ENCODE measurements around the gene NEK10. TPM values are rescaled to one million over a fixed set of nuclear protein-coding genes. Genes with fewer than 3 reads are reported as not detected.

Gene NEK10
- total RNA-seq, 1 donor from 2014 or later = 0.28 TPM

DNA sequence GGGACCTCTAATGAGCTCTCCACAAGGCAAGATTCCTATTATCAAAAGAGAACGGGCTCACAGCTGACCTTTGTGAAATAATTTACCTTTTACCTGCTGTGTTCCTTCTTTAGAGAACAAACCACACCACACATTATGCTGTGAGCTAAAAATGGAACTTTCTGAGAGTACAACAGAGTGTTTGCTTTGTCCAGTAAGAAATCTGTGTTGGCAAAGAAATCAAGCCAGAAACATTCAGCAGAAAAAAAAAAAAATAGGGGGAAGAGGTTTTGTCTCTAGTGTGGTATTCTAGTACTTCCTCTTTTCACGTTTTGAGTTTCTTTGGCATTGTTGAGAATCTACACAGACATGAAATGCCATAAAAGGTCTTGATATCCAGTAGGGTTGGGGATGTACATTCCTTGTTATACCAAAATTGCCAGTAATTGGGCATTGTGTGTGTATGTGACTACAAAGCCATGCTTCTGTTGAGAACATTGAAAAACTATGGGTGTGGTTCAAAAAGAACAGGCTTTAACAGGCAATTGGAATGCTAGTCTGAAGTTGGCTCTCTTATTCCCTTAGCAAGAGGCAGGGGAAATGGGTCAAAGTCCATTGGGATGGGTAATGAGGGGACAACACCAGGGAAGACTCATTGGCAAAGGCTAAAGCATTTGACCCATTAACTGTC, 273.5 kb downstream of the NEK10 start:
- intact Hi-C loops (cut with micrococcal nuclease) = no loop called here
- no peaks in the 10 kb centered on the region for H3K27me3 Mint-ChIP-seq
- no peaks in the 10 kb centered on the region for H3K36me3 Mint-ChIP-seq (ENCODE audit: low read depth)
- no peak overlapping the region for H3K27ac Mint-ChIP-seq
- no peaks in the 10 kb centered on the region for H3K9me3 Mint-ChIP-seq
- no peak for DNase-seq
- H3K4me1 Mint-ChIP-seq = no peaks in the 10 kb centered on the region
- no peak overlapping the region for H3K4me3 Mint-ChIP-seq

DNA sequence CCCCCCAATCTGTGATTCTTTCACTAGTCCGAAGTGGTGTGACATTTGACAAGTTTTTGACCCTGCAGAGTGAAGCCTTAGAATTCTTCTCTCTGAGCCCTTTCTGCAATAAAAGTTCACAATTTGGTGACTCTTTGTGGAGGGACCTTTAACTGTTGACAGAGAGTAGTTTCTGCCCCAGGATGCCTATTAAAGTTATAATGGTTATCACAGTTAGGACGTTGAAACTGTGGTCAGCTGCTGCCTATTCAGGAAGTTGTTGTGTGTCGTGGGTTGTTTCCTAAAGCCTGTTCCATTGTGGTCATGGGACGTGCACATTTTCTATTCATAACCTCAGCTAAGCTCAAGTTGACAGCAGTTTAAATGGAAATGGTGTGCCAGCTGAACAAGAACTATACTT, 274.5 kb downstream of the NEK10 start:
- no peaks in the 10 kb centered on the region for H3K4me1 Mint-ChIP-seq
- H3K27me3 Mint-ChIP-seq = no peaks in the 10 kb centered on the region
- intact Hi-C loops (cut with micrococcal nuclease) = no loop called here
- H3K9me3 Mint-ChIP-seq = no peaks in the 10 kb centered on the region
- no peaks in the 10 kb centered on the region for H3K36me3 Mint-ChIP-seq (ENCODE audit: low read depth)
- H3K27ac Mint-ChIP-seq = no peak overlapping the region
- no peak for DNase-seq
- no peak overlapping the region for H3K4me3 Mint-ChIP-seq

DNA sequence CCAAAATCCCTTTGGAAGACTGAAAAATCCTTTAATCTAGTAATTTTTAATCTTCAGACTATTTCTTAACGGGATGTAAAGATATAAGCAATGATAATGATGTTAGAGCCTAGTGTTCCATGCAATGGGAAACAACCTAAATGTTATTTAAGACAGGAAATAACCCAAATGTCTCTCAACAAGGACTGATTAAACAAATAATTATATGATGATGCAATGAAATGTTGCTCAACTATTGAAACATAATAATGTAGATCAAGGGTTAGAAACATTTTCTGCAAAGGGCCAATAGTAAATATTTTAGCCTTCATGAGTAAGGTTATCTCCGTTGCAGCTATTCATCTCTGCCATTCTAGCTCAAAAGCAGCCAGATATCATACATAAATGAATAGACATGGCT, 275.4 kb downstream of the NEK10 start:
- H3K9me3 Mint-ChIP-seq = no peaks in the 10 kb centered on the region
- no peaks in the 10 kb centered on the region for H3K27me3 Mint-ChIP-seq
- no peak overlapping the region for H3K4me3 Mint-ChIP-seq
- H3K4me1 Mint-ChIP-seq = no peaks in the 10 kb centered on the region
- H3K27ac Mint-ChIP-seq = no peak overlapping the region
- DNase-seq = no peak
- no peaks in the 10 kb centered on the region for H3K36me3 Mint-ChIP-seq (ENCODE audit: low read depth)
- intact Hi-C loops (cut with micrococcal nuclease) = no loop called here

DNA sequence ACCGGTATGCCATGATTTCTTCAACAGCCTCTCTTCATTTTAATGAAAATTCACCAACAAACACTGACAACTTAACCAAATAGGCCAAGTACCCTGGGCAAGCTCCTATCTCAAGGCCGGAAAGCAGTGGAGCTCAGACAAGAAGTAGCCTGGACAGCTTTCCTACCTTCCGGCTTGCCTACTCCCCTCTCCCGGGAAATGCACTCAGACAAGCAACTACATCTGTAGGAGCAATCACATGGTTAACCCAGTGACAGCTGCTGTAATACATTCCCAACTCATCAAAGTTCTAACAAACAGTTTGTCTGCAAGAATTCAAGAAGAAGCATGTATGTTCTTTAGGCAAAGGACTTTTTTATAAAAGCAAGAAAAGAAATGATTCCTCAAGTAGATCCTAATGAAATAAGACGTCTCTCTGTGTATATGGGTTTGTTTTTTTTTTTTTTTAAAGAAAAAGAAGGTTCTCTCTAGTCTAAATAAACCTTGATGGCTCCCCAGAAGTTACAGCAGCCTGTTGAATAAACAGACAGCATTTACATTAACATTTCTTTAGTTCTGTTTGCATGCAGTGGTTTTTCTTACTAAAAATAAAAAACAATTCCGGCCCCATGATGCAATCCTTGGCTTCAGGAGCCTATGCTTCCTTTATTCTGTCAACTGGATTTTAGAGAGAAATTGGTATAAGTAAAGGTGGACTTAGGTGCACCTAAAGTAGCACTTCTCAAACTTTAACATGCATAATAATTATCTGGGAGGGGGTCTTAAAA, 278.7 kb downstream of the NEK10 start:
- no peak overlapping the region for H3K27ac Mint-ChIP-seq
- intact Hi-C loops (cut with micrococcal nuclease) = no loop called here
- H3K4me1 Mint-ChIP-seq = no peaks in the 10 kb centered on the region
- H3K9me3 Mint-ChIP-seq = no peaks in the 10 kb centered on the region
- no peaks in the 10 kb centered on the region for H3K27me3 Mint-ChIP-seq
- no peaks in the 10 kb centered on the region for H3K36me3 Mint-ChIP-seq (ENCODE audit: low read depth)
- no peak for DNase-seq
- no peak overlapping the region for H3K4me3 Mint-ChIP-seq

DNA sequence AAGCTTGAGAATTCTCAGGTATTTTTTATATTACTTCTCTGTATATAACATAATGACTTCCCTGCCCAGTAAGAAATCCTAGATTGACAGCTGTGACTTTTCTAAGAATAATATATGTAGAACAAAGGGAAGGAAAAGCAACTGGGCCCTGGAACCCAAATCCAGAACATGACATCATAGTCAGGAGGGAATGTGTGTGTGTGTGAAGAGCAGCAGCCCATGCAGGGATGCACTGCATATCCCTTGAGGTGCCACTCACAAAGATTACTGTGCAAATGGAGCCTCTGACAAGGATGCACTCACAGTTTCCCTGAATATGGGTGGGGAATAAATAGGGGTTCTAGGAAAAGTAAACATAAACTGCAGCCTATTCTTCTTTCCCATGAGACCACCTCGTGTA, 279.5 kb downstream of the NEK10 start:
- Mint-ChIP-seq H3K27me3 (no peaks in the 10 kb centered on the region), H3K4me3 (no peak overlapping the region), H3K4me1 (no peaks in the 10 kb centered on the region), H3K9me3 (no peaks in the 10 kb centered on the region), H3K36me3 (ENCODE audit: low read depth) (no peaks in the 10 kb centered on the region), H3K27ac (no peak overlapping the region)
- intact Hi-C loops (cut with micrococcal nuclease) = no loop called here
- no peak for DNase-seq

DNA sequence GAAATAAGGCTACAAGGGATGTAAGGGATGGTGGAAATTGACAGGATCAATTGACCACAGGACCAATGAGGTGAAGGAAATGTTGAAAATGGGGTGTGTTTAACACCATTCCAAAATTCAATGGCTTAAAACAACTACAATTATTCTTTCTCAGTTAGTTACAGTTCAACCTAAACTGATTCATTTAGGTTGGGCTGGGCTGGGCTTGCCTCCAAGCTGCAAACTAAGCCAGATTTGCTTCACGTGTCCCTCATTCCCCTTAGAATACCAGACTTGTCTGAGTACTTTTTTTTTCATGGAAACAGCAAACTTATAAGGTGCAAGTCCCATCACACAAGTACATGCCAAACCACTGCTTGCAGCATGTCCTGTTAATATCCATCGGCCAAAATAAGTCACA, 280.1 kb downstream of the NEK10 start:
- H3K9me3 Mint-ChIP-seq = no peaks in the 10 kb centered on the region
- no peak for DNase-seq
- no peaks in the 10 kb centered on the region for H3K4me1 Mint-ChIP-seq
- H3K27ac Mint-ChIP-seq = no peak overlapping the region
- intact Hi-C loops (cut with micrococcal nuclease) = no loop called here
- H3K4me3 Mint-ChIP-seq = no peak overlapping the region
- no peaks in the 10 kb centered on the region for H3K27me3 Mint-ChIP-seq
- no peaks in the 10 kb centered on the region for H3K36me3 Mint-ChIP-seq (ENCODE audit: low read depth)

DNA sequence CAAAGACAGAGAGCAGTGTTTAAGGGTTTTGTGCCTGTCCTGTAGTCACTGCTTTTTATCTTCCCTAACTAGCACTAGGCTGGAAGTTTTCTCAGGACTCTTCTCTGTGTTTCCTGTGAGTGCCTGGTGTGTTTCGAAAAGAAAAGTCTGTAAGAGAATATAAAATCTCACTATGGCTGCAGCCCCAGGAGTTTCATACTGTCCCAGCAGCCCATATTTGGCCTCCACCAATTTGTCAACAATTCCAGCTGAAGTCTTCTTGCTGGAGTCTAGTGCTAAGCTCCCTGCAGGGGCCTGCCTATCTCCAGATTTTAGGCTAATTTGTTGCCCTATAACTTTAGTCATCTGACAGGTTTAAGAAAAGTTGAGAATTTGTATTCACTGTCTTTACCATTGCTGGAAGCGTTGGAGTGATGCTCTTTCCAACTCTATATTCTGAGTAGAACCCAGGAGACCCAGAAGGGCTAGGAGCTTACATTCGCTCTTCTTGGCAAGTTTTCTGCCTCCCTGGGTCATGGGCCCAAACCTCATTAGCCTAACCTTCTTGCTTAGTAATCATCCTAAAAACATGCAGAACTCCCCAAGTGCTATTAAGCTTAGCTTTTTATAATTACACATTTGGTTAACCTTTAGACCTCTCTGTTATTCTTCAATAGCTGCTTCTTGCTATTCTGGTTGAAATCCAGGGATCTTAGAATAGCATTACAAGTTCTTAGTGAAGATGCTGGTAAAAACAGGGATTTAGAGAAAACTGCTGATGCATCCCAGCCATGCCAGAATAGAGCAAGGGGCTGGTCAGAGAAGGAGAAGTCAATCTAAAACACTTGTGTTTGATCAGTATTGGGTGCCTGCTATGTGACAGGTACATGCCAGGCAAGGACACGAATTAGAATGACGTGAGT, 283.1 kb downstream of the NEK10 start:
- H3K4me3 Mint-ChIP-seq = no peak overlapping the region
- H3K27me3 Mint-ChIP-seq = no peaks in the 10 kb centered on the region
- H3K9me3 Mint-ChIP-seq = no peaks in the 10 kb centered on the region
- DNase-seq = no peak
- intact Hi-C loops (cut with micrococcal nuclease) = no loop called here
- no peaks in the 10 kb centered on the region for H3K36me3 Mint-ChIP-seq (ENCODE audit: low read depth)
- H3K27ac Mint-ChIP-seq = no peak overlapping the region
- H3K4me1 Mint-ChIP-seq = no peaks in the 10 kb centered on the region

DNA sequence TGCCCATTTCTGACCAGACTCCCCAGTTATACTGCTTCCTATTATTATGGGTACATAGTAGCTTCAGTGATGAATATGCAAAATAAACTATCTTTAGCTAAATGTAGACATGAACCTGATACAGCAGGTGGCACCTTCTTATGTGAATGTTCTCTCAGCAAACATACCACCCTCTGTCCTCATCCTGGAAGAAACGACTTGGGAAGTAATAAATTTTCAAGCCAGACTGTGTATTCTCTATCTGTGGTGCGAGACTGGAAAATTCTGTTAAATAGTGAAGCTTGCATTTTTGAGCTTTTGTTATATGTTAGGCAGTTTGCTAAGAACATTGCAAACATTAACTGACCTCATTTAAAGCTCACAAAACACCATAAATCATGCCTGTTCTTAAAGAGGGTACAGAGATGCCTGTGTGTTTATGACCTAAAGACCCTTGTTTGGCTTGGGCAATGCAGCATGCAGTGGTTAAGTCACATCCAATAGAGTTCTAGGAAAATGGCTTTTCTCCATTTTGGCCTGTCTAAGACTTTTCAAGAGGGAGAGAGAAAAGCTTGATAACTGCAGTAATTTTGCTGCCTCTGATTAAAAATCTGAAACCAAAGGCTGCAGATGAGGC, 287.1 kb downstream of the NEK10 start:
- Mint-ChIP-seq H3K4me3 (no peak overlapping the region), H3K27me3 (no peaks in the 10 kb centered on the region)
- intact Hi-C loops (cut with micrococcal nuclease) = no loop called here

DNA sequence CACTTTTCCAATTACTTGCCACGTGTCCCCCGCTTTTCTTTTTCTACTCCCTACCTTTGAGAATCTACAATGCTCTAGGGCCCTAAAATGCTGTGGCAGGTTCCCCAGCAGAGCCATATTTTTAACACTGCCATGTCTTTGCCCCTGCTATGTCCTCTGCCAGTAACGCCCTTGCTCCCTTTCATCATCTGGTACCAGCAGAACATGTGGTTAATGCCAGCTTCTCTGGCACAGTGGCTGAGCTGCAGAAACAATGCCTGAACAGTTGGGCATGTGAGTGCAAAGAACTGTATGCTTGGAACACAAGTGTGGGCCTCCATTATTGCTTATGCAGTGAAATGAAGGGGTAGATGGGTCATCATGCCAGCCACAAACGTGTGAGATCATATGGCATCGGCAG, 287.6 kb downstream of the NEK10 start:
- Mint-ChIP-seq H3K36me3 (ENCODE audit: low read depth) (no peaks in the 10 kb centered on the region), H3K4me1 (no peaks in the 10 kb centered on the region), H3K4me3 (no peak overlapping the region), H3K27ac (no peak overlapping the region), H3K27me3 (no peaks in the 10 kb centered on the region), H3K9me3 (no peaks in the 10 kb centered on the region)
- intact Hi-C loops (cut with micrococcal nuclease) = no loop called here
- no peak for DNase-seq

More for the DNA sequence above, 287.1 kb downstream of the NEK10 start:
- DNase-seq = no peak
- Mint-ChIP-seq H3K27ac (no peak overlapping the region), H3K36me3 (ENCODE audit: low read depth) (no peaks in the 10 kb centered on the region), H3K4me1 (no peaks in the 10 kb centered on the region), H3K9me3 (no peaks in the 10 kb centered on the region)

DNA sequence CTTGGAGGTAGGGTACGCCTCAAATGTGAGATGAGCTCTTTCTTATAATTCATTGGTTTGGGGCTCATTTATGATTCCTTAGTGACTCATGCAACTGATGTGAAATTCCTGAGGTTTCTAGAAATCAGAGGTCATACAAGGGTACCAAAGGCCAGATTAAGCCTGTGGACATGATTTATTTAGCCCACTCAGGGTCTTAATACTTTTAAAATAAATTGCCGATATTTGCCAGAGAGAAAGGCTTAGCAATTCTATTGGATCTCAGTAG, 289.0 kb downstream of the NEK10 start:
- Mint-ChIP-seq H3K27me3 (no peaks in the 10 kb centered on the region), H3K4me1 (no peaks in the 10 kb centered on the region), H3K27ac (no peak overlapping the region), H3K4me3 (no peak overlapping the region), H3K9me3 (no peaks in the 10 kb centered on the region), H3K36me3 (ENCODE audit: low read depth) (no peaks in the 10 kb centered on the region)
- intact Hi-C loops (cut with micrococcal nuclease) = no loop called here
- DNase-seq = no peak

DNA sequence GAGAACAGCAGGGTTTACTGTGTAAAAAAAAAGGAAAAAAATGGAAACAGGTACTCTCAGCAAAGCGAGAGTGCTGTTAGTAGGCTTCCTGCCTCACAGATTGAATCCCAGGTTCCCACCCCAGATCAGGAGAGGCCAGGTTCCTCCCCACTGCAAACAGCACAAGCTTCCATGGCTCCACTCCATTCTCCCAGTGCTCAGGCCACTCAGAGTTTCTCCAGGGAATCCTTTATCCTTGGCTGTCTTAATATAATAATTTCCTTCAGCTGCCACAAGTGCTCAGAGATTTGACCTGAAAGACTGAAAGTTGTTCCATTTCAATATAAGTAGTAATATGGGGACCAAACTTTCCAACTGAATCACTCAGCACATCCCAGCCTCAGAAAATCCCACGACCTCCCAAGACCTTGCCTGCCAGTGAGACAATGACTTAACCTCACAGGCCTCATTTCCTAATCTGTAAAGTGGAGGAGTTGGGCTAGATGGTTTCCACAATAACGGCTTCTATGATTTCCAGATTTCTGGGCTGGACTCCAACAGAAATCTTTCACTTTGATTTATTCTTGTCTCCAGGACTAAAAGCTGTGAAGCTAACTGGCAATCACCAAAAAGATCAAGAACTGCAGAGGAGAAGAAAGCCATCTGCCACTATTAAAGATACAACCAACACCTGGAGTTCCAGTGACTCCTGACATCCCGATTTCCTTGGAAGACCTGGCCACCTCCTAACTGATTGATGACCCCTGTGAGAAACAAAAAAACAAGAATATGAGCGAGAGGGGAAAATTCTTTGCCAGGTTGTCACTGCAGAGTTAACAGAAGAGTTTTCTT, 289.5 kb downstream of the NEK10 start:
- intact Hi-C loops (cut with micrococcal nuclease) = no loop called here
- DNase-seq = no peak
- no peaks in the 10 kb centered on the region for H3K36me3 Mint-ChIP-seq (ENCODE audit: low read depth)
- H3K27me3 Mint-ChIP-seq = no peaks in the 10 kb centered on the region
- H3K4me3 Mint-ChIP-seq = no peak overlapping the region
- H3K27ac Mint-ChIP-seq = no peak overlapping the region
- H3K4me1 Mint-ChIP-seq = no peaks in the 10 kb centered on the region
- no peaks in the 10 kb centered on the region for H3K9me3 Mint-ChIP-seq

DNA sequence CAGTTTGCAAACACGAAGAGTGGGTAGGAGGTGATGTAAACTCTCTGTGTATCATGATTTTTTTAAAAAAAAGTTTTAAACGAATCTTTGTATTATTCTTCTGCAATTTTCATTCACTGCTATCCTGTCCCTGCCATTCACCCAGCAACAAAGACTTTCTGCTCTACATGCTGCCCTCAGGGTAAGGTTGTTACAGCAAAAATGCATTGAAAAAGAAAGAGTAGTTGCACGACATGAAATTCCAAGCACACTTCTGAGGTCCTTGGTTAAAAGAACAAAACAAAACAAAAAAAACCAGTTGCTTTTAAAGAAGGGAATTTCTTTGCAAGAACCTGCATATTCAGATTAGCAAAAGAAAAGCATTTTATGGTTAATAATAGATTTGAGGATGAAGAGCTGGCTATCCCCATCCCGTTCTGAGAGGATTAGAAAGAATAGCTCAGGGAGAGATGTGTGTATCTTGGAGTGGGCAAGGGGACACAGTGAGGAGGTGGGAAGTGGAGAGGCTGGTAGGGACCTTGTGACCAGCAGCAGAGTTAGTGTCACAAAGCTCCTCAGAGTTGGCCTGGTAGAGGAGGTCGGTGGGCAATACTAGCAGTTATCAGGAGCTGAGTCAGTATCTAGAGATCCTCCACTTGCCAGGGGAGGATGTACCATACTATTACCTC, 290.8 kb downstream of the NEK10 start:
- no peak for DNase-seq
- Mint-ChIP-seq H3K36me3 (ENCODE audit: low read depth) (no peaks in the 10 kb centered on the region), H3K9me3 (no peaks in the 10 kb centered on the region), H3K4me3 (no peak overlapping the region), H3K27ac (no peak overlapping the region), H3K27me3 (no peaks in the 10 kb centered on the region), H3K4me1 (no peaks in the 10 kb centered on the region)
- intact Hi-C loops (cut with micrococcal nuclease) = no loop called here
